Right atrium auricular region (tissue), 2 donors: ENCODE results near the gene POLR3E. TPM values are rescaled to one million over a fixed set of nuclear protein-coding genes. Genes with fewer than 3 reads are reported as not detected.

Experiments used
- DNase-seq: peaks from one replicate; pipeline ENCODE4 v3.0.0-alpha.2; 2019; ENCODE audit warnings: low spot score
- H3K27ac ChIP-seq, 2 donors: fragments of 200-600 bp; sonication (generic); 1 replicate in 1 of 2; 2 replicates in 1 of 2; pipeline ENCODE4 v1.5.1; 2016 to 2019
- H3K27me3 ChIP-seq, 2 donors: fragments of 200-600 bp; sonication (generic); one replicate each; pipeline versions ENCODE4 v1.5.1 to v1.6.0; 2017 to 2019
- H3K36me3 ChIP-seq: fragments of 200-600 bp; sonication (generic); one replicate; pipeline ENCODE4 v1.5.1; 2016
- H3K4me1 ChIP-seq, 2 donors: fragments of 200-600 bp; sonication (generic); one replicate each; pipeline versions ENCODE4 v1.5.1 to v1.6.0; 2017 to 2019
- H3K4me3 ChIP-seq, 2 donors: fragments of 200-600 bp; sonication (generic); 1 replicate in 1 of 2; 2 replicates in 1 of 2; pipeline ENCODE4 v1.5.1; 2017 to 2019; ENCODE audit warnings: mild to moderate bottlenecking in 1 of 2, moderate library complexity in 1 of 2
- H3K9me3 ChIP-seq, 2 donors: fragments of 200-600 bp; sonication (generic); one replicate each; pipeline ENCODE4 v1.5.1; 2019
- total RNA-seq, 2 donors: library from RNA; depleted of rRNA; stranded (reverse); fragments of >200 nt; gene quantifications; one replicate each; pipeline ENCODE4 v1.1.0, GENCODE V29; 2016
- TF ChIP-seq, protein P1 (sequence below), 2 donors: fragments of 200-600 bp; sonication (generic); IDR thresholded peaks; one replicate each; pipeline ENCODE4 v1.5.1; 2019; ENCODE audit warnings: antibody characterized with exemption in 2 of 2

The POLR3E gene
- total RNA-seq, 2 donors from 2014 or later: 30.3 to 31.1 TPM

DNA sequence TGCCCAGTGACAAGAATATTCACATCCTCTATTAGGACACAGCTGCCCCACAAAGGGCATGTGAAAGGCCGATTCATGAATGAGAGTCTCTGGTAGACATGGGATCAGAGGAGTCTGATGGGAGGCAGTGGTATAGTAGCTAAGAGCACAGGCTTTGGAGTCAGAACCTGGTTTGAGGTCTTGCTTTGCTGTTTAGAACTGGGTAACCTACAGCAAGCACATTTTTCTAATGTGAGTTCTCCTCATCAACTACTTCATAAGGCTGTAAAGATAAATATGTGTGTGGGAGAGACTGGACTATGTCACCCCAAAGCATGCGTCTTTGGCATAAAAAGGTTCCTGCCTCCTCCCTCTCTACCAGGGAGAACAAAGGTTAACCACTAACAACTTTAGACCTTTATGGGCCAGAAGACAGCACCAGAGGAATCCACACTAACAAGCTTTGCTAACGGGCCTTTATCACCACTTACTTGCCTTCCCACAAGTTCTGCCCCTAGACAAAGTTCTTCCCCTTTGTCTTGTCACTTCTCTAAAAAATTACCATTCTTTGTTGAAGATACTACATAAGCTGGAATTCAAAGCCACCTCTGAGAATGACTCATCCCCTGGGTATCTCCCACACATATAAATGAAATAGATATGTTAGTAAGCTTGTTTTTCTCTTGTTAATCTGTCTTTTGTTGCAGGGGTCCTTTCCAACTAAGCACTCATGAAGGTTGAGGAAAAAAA lies 56.1 kb downstream of the POLR3E start:
- TF ChIP-seq, protein P1, sequence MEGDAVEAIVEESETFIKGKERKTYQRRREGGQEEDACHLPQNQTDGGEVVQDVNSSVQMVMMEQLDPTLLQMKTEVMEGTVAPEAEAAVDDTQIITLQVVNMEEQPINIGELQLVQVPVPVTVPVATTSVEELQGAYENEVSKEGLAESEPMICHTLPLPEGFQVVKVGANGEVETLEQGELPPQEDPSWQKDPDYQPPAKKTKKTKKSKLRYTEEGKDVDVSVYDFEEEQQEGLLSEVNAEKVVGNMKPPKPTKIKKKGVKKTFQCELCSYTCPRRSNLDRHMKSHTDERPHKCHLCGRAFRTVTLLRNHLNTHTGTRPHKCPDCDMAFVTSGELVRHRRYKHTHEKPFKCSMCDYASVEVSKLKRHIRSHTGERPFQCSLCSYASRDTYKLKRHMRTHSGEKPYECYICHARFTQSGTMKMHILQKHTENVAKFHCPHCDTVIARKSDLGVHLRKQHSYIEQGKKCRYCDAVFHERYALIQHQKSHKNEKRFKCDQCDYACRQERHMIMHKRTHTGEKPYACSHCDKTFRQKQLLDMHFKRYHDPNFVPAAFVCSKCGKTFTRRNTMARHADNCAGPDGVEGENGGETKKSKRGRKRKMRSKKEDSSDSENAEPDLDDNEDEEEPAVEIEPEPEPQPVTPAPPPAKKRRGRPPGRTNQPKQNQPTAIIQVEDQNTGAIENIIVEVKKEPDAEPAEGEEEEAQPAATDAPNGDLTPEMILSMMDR (IDR thresholded peaks at IDR 0.05): no peak
- Histone ChIP-seq H3K36me3 (peaks cover 16% of the 10 kb centered on the region), H3K4me1 (peaks cover 0 to 12% of the 10 kb centered on the region in 2 donors), H3K27ac (no peak overlapping the region), H3K9me3 (no peaks in the 10 kb centered on the region), H3K4me3 (no peak overlapping the region), H3K27me3 (no peaks in the 10 kb centered on the region)
- no peak for DNase-seq

DNA sequence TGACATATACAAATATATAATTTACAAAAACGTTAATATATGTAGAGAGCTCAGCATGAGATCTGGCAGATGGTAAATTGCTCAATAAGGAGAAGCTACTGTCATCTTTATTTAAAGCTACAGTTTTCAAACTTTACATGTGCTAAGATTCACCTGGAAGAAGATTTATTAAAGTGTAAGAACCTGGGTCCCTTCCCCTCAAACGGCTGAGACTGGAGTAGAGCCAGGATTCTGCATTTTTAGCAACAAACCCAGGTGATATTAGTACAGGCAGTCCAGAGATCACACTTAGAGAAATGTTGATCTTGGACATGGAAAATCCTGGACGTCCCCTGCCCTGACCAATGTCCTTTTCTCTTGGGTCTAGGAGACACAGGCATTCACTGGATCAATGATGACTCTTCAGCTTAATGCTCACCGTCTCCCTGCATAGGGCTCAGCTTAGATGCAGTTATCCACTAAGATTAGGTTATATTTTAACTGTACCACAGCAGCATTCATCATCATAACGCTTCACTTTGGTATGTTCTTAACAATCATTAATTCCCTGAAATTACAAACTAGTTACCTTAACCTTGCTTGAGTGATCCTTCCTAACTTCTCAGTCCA lies 56.8 kb downstream of the POLR3E start:
- Histone ChIP-seq H3K4me1 (peaks cover 0 to 12% of the 10 kb centered on the region in 2 donors), H3K9me3 (no peaks in the 10 kb centered on the region), H3K36me3 (peaks cover 9% of the 10 kb centered on the region), H3K27ac (no peak overlapping the region), H3K27me3 (no peaks in the 10 kb centered on the region), H3K4me3 (no peak overlapping the region)
- TF ChIP-seq, protein P1 (IDR thresholded peaks at IDR 0.05): no peak
- DNase-seq: no peak

DNA sequence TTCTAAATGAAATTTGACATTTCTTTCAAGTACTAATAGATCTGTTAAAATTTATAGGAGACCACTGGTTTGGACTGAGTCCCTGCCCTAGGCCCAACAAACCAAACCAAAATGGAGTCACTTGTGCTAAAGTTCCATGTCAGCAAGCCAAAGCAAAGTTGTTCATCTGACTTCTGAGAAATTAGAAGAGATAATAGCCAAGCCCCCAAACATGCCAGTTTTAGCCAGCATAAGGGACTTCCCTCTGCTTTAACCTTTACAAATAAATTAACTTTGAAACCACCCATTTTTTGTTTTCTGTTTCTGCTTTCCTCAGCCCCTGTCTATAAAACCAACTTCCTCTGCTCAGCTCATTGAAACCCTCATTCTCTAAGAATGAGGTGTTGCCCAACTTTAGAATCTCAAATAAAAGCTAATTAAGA lies 58.3 kb downstream of the POLR3E start:
- Histone ChIP-seq H3K9me3 (no peaks in the 10 kb centered on the region), H3K27me3 (no peaks in the 10 kb centered on the region), H3K4me3 (no peak overlapping the region), H3K27ac (no peak overlapping the region), H3K36me3 (no peaks in the 10 kb centered on the region), H3K4me1 (peaks cover 0 to 12% of the 10 kb centered on the region in 2 donors)
- TF ChIP-seq, protein P1 (IDR thresholded peaks at IDR 0.05): no peak
- DNase-seq: no peak

DNA sequence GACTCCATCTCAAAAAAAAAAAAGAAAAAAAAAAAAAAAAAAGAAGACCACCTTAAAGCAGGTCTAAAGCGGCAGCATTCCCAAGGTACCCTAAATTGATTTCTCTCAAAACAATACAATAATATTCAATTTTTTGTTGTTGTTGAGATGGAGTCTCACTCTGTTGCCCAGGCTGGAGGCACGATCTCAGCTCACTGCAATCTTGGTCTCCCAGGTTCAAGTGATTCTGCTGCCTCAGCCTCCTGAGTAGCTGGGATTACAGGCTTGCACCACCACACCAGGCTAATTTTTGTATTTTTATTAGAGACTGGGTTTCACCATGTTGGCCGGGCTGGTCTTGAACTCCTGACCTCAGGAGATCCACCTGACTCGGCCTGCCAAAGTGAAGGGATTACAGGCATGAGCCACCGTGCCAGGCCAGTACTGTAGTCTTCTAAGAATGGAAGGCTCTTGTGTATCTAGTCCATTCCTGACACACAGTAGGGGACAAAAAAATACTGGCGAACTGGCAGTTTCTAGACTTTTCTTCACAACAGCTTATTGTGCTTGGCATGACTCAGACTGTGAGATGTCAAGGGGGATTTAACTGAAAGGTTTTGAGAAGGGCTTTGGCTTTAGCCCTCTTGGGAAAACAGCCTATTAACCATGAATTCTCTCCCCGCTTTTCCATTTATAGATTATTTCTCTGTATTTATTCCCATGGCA lies 59.9 kb downstream of the POLR3E start:
- peaks cover 0 to 12% of the 10 kb centered on the region in 2 donors for H3K4me1 ChIP-seq
- DNase-seq: no peak
- H3K4me3 ChIP-seq: no peak overlapping the region
- no peaks in the 10 kb centered on the region for H3K27me3 ChIP-seq
- no peaks in the 10 kb centered on the region for H3K36me3 ChIP-seq
- TF ChIP-seq, protein P1 (IDR thresholded peaks at IDR 0.05): no peak
- H3K9me3 ChIP-seq: no peaks in the 10 kb centered on the region
- peak overlapping the region in 1 of 2 donors; percentile 20 for H3K27ac ChIP-seq

DNA sequence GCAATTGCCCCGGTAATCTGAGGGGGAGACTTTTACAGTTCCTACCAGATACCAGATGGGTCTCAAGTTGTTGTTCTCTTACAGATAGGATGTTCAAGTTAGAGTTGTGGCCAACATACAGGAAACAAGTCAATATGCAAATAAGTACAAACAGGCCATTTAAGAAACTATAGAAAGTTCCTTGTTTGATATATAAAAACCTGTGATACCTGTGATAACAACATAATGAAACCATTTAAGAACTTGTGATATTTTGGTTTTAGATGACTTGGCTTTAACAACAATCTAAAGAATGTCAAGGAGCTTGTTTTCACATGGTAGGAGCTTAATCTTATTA lies 60.4 kb downstream of the POLR3E start:
- Histone ChIP-seq H3K4me3 (no peak overlapping the region), H3K27ac (peak overlapping the region in 1 of 2 donors; percentile 20), H3K9me3 (no peaks in the 10 kb centered on the region), H3K36me3 (no peaks in the 10 kb centered on the region), H3K27me3 (no peaks in the 10 kb centered on the region), H3K4me1 (peaks cover 0 to 12% of the 10 kb centered on the region in 2 donors)
- TF ChIP-seq, protein P1 (IDR thresholded peaks at IDR 0.05): no peak
- DNase-seq: no peak
